ENCODE results near the gene EIF4A2. TPM values are rescaled to one million over a fixed set of nuclear protein-coding genes. Genes with fewer than 3 reads are reported as not detected.

Gene EIF4A2
- total and polyA plus RNA-seq, 10 of the 15 experiments (the other 5 are each of a cell fraction or from before 2014, with no cell fraction given), result 154 to 680 (median 259) TPM

GRCh38 chr3:186826410-186826975 is 43.1 kb downstream of the EIF4A2 start:
- no peak for TF ChIP-seq ZBTB33 (IDR thresholded peaks at IDR 0.05)
- TF ChIP-seq PKNOX1 (IDR thresholded peaks at IDR 0.05), result no peak
- no peak for TF ChIP-seq ZNF207 (IDR thresholded peaks at IDR 0.05; ENCODE audit: borderline replicate concordance)
- TF ChIP-seq ETV6 (conservative IDR thresholded peaks at IDR 0.05 in 1 of 2, IDR thresholded peaks at IDR 0.05 in 1 of 2; ENCODE audit: borderline replicate concordance in 1 of 2, low read depth in 1 of 2), result no peak
- ChIA-PET SMC1A (ENCODE audit: uncharacterized antibody, unreplicated experiment) (interaction anchor here (1.1 kb wide), 1 partner anchor 26 kb away, joined by 3 read pairs; no protein-coding TSS in a partner anchor), CTCF (interaction anchor here (1.5 kb wide), 1 partner anchor 209 kb away, joined by 4 read pairs; no protein-coding TSS in a partner anchor), RAD21 (ENCODE audit: unreplicated experiment) (no interaction called here), POLR2A (interaction anchor here (1.0 kb wide), 1 partner anchor 133 kb away, joined by 3 read pairs; no protein-coding TSS in a partner anchor)
- FAIRE-seq, result peak; percentile 91
- DNase-seq (ENCODE audit: low read depth, low spot score), result no peak
- in situ Hi-C loops (cut with MboI), result no loop called here
- peak overlapping the region; percentile 76; the same call in 1 of the 2 replicates for H3K4me3 ChIP-seq
- H3K4me1 ChIP-seq (ENCODE audit: control insufficient read depth, insufficient read depth, low read length), result no peaks in the 10 kb centered on the region
- H3K9me3 ChIP-seq (replicated peaks; ENCODE audit: control insufficient read depth, insufficient read depth, low read length), result no peaks in the 10 kb centered on the region
- intact Hi-C loops (cut with micrococcal nuclease; ENCODE audit: unreplicated experiment), result no loop called here
- no peak overlapping the region for H3K27ac ChIP-seq (ENCODE audit: control insufficient read depth, insufficient read depth)
- peak overlapping the region; percentile 78; the same call in 1 of the 2 replicates for H2AFZ ChIP-seq (ENCODE audit: control insufficient read depth, low read depth, low read length)
- H3K27me3 ChIP-seq (replicated peaks in 1 of 2; ENCODE audit: control insufficient read depth in 2 of 2, insufficient read depth in 2 of 2, low read length in 1 of 2), result peaks cover 14 to 22% of the 10 kb centered on the region in 2 experiments
- H4K20me1 ChIP-seq (ENCODE audit: control insufficient read depth, insufficient read depth), result 0 out of 2 replicates have a peak, but pooled peaks cover 4% of the 10 kb centered on the region
- 15% methylated on average over 12 of the region's 14 CpGs for WGBS (ENCODE audit: insufficient coverage, insufficient replicate concordance, low lambda C conversion rate, missing lambda C conversion rate)
- no peak overlapping the region for H3K9ac ChIP-seq (ENCODE audit: control insufficient read depth, insufficient read depth, low read length)
- no peaks in the 10 kb centered on the region for H3K36me3 ChIP-seq (ENCODE audit: control insufficient read depth in 2 of 2, insufficient read depth in 2 of 2, low read length in 1 of 2)
- peak overlapping the region; percentile 92 for H3K4me2 ChIP-seq (ENCODE audit: control insufficient read depth, insufficient read depth)
- no peaks in the 10 kb centered on the region for H3K79me2 ChIP-seq (ENCODE audit: control insufficient read depth, insufficient read depth, low read length)
- peak; percentile 49 for ATAC-seq
- no TSS peak for BruUV-seq (replicated peaks)

Measured in GM12878 (cell line).